GM18867 (cell line): ENCODE data around the gene PCGF5.
"Not testable (repeated sequence)": the region's sequence is repeated elsewhere in the genome, so short reads cannot be mapped to it uniquely, and the experiment has no call there.

ENCODE experiments used
- ATAC-seq: cut with Tn5 transposase; IDR thresholded peaks from one replicate; pipeline ENCODE4 v1.9.1; 2021; ENCODE audit warnings: mild to moderate bottlenecking, moderate library complexity; ENCODE audit not compliant: unreplicated experiment

PCGF5 gene

DNA sequence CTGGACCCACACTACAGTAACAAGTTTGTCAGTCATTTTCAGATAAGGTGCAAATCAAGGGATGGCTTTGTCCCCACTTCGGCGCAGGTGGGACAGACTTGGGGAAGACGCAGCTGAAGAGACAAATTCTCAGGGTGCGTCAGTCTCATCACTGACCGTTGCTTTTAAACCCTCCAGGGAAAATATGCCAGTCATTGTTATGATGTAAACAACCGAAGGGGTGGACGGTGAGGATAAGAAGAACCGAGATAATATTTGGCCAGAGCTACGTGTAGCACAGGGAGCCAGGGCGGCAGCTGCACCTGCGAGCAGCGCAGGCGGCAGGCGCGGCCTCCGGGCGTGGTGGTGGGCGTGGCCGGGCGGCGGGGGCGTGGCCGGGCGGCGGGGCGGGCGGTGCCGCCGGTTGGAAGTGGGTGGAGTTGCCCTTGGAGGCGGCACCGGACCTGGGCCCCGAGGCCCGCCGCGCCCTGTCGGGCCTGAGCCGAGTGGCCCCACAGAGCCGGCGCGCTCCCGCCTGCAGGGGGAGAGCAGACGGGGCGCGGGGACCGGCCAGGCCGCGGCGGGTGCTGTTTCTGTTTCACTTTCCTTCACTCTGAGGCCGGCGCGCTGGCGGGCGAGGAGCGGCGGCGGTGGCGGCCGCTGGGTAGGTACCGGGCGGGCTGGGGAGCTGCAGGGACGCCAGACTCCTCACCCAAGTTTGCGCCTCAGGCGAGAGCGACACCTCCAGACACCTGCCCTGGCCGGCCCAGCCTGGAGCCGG lies at the start of gene PCGF5:
Gene PCGF5, plus strand, starts transcription at position 470 of the 760 bp plus-strand sequence. CDS start 2,209 bp downstream, outside the sequence.
- peak; percentile 97 for ATAC-seq

DNA sequence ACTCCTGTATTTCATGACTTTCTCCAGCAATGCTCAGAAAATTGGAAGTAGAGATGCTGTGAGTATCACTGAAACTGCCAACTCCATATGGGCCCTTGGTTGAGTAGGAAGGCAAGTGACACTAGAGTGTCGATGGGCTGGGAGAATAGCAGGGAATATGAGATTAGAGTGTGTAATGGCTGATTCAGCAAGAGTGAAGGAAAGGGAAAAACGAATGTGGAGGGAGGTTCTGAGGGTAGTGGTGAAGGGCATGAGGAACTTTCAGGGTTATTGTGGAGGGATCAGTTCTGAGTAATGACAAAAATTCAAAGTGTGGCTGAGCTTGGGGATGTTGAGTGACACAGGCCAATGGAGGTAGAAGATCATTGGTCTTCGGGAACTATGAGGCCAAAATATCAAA lies 49.0 kb upstream of the PCGF5 start:
- ATAC-seq: no peak

DNA sequence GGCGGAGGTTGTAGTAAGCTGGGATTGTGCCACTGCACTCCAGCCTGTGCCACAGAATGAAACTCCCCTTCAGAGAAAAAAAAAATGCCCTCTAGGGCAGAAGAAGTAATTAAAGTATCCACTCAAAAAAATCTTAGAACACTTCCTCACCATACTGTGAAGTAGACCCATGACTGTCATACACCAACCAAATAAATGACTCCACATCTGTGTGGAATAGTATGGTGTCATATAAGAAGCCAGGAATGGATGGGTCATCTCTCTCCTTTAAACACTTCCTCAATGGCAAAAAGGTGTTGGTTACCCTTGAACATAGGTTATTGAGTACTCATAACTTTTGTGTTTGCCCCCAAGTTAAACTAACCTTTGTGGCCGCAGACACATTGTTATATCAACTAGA lies 48.1 kb upstream of the PCGF5 start:
- ATAC-seq: no peak

DNA sequence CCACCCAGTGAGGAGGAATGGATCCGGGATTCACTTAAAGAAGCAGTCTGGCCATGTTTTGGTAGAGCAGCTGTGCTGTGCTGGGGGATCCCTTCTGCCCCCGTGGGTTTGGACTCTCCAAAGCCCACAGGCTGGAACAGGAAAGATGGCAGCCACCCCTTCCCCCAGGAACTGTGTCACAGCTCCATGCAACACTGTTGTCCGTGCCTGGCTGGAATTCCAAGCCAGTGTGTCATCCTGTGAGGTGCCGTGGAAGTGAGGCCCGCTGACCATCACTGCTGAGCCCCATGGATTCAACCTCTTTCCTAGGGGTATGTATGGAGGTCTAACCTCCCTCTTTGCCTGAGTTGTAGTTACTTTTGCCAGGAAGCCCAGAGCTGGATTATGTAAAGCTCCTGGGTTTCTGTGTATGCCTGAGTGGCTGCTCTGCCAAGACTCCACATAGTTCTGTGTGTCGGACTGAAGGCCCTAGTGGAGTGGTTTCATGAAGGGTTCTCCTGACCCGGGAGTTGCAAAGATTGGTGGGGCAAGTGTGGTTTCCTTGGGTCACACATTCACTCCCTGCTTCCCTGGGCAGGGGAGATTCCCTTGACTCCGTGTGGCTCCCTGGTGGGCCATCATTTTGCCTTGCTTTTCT lies 35.1 kb upstream of the PCGF5 start:
- ATAC-seq: no peak

DNA sequence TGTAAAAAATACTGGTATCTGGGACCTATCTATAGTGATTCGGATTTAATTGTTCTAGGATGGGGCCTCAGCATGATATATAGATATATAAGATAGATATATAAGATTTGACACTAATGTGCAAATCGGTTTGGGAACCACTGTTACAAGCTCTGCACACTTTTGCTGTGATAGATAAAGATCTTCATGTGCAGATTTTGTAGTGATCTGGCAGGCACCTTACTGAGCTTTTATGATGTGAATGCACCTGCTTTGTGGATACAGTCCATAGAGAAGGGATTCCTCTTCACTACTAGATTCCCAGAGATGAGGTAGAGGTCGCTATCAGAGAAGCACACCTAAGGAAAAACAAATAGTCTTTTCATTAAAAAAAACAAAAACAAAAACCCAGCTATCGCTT lies 33.3 kb upstream of the PCGF5 start:
- no peak for ATAC-seq

DNA sequence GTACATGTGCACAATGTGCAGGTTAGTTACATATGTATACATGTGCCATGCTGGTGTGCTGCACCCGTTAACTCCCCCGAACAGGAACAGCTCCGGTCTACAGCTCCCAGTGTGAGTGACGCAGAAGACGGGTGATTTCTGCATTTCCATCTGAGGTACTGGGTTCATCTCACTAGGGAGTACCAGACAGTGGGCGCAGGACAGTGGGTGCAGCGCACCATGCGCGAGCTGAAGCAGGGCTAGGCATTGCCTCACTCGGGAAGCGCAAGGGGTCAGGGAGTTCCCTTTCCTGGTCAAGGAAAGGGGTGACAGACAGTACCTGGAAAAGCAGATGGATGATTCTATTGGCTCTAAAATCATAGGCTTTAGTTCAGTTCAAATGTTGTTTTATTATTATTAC lies 32.5 kb upstream of the PCGF5 start:
- ATAC-seq: not testable (repeated sequence)

DNA sequence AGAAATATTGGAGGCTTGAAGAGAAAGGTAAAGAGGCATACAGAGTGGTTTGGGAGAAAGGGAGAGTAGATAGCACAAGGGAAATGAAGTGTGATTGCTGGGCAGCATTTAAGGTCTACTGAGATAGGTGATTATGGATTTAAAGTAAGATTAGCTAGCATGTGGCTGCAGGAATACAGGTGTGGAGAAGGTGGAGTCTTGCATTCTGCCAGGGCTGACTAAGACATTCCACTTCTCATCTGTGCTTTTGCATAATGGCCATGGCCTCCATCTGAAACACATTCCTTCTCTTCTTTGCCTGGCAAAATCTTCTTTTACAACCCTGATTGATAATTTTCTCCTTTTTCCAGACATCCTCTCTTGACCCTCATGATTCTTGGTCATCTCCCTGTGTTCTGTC lies 31.6 kb upstream of the PCGF5 start:
- ATAC-seq: no peak

DNA sequence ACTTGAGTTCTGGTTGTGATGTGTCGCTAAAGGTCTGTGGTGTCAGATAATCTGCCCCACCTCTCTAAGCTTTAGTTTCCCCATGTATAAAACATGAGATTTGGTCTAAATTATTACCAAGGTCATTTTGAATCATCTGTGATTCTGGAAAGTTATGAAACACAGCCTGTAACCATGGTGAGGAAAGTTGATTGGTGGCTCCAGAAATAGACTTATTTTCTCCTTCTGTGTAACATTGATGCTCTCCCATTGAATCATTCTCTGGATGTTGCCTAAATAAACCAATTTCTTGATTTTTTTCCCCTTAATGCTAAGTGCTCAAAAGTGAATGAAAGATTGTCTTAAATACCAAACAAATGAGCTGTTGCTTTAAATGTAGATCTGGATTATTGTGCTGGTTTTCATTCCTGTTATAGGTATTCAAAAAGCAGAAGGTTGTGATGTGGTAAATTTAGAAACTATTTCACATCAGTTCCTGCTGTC lies 30.0 kb upstream of the PCGF5 start:
- no peak for ATAC-seq

DNA sequence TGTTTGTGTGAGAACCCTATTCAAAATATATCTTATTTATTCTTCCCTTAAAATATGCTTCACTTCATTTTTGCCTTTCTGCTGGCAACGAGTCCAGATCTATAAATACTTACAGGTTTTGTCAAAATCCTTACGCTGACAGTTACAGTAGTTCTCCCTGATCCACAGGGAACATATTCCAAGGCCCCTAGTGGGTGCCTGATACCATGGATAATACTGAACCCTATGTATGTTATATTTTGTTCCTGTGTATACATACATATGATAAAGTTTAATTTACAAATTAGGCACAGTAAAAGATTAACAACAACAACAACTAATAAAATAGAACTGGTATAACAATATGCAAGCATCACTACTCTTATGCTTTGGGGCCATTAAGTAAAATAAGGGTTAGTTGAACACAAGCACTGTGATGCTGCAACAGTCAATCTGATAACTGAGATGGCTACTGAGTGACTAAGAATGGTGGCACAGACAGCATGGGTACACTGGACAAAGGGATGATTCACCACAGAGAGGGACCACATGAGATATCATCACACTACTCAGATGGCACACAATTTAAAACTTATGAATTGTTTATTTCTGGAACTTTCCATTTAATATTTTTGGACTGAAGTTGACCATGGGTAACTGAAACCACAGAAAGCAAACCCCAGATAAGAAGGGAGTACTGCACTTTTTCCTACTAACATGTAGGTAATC lies 29.4 kb upstream of the PCGF5 start:
- peak; percentile 74 for ATAC-seq

DNA sequence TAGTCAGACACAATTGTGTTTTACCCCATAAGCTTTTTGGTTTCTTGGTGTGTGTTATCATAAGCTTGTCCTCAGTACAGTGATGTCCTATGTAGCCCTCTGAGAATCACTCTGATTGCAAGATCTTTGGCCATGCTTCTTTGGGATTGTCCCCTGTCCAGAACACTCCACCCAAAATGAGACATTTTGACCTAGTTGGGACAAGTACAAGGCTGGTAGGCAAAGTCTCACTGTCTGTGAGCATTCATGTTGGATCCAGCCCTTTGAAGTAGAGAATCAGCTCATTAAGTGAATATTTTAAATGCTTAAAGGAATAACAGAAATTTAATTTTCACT lies 28.9 kb upstream of the PCGF5 start:
- ATAC-seq: no peak

DNA sequence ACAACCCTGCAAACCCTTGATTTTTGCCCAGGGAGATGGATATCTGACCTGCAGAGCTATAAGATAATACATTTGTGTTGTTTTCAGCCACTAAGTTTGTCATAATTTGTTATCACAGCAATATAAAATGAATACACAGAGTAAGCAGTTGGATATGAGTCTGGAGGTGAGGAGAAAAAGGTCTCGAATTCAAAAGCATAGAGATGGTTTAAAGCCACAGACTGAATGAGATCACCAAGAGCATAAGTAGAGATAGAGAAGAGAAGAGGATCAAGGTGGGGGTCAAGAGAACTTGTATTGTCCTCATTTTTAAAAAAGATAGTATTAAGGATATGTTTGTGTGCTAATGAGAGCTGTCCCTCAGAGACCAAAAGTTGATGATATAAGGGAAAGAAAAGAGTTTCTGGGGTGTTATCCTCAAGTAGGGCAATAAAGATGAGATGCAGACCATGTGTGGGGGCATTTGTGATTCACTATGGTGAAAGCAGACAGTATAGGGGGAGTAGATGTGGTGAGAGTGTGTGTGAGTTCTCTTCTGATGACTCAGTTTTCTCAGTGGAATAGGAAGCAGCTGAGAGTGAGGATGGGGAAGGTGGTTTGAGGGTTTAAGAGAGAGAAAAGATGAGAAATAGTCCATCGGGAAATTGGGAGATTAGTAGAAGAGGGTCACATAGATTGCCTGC lies 25.8 kb upstream of the PCGF5 start:
- ATAC-seq: no peak

DNA sequence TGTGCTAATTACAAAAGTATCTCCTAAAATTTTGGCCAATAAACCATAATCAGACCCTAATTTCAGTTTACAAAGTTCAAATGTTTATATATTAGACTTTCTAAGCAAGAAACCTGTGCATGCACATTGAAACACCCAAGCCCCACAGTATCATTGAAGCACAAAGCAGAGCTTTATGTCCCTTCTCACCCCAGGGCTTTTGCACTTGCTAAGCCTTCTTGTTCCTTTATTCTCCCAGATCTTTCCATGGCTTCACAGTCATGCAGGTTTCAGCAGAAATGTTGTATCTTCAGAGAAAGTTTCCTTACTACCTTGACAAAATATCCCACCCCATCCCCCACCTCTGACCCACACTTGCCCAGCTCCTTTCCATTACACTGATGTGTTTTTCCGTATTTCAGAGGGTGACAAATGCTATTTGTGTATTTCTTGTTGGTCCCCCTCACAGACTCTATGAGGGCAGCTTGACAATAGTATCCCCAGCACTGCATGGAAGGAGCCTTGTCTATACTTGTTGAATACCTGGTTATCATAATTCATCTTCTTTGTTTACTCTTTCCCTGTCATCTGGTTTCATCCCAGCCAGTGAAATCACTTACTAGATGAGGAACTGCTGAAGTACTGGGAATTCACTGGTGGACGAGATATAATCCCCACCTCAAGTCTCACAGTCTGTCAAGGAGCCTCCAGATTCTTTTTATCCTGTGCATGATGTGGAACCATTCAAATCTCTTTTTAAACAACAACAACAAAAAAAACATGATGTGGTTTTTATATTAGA lies 24.0 kb upstream of the PCGF5 start:
- ATAC-seq: no peak

DNA sequence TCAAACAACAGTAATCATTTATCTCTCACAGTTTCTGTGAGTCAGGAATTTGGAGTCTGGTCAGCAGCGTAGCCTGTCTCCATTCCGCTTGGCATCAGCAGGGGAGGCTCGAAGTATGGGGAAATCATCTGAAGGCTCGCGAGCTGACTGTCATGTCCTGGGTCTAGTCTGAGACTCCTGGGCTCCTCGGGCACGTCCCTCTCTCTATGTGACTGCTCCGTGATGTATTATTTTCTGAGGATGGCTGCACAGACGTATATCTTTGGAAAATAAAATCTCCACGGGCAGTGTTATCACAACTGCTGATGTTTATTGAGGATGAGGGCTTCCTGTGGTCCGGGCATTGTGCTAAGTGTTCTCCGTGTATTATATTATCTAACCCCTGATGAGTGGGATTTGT lies 23.3 kb upstream of the PCGF5 start:
- ATAC-seq: no peak

DNA sequence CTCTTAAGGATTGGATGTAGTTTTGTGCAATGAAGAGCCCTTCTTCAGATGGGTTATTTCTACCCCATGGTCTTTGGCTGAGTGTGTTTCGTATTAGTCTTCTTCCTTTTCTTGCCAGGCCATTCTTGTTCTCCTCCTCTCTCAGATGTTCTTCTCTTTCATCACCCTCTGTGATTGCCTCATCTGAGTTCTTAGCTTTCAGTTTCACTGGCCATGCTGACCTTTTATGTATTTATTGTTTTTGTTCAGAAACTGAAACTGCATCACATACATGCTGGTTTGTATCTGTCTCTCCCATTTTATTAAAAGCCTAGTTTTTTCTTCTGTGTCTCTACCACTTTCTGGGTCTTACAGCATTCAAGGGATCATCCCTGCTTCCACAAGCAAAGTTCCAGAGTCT lies 21.7 kb upstream of the PCGF5 start:
- peak; percentile 91 for ATAC-seq

DNA sequence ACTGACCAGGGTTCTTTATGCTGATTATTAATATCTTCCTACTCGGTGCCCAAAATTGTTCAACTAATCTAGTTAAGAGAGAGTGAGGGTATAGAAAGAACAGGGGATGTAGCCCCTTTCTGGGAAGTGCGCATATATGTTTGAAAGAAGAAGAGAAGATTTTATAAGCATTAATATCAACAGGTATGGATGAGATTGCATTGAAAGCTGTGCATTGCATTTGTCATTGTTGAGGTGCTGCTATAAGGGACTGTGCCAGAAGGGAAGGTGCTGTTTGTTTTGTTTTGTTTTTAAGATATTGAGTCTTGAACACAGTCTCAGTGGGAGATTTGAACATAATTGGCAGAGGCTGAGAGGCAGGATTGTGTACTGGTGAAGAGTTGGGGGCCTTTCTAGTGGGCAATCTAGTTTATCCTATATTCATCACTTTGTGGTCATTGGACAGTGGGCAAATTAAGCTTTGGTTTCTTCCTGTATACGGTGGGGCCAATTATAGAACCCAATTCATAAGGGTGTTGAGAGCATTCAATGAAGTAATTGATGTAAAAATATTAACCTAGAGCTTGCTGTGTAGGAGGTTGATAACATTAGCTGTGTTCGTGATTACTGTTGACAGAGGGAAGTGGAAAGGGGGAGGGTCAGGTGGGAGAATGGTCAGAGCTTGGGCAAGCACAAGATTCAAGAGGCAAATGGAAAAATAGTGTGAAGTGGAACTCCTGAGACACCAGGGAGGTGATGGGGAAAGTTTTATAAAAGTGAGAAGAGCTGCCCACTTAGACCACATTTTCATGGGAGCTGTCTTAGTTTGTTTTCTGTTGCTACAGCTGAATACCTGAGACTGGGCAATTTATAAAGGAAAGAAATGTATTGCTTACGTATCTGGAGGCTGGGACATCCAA lies 19.9 kb upstream of the PCGF5 start:
- no peak for ATAC-seq

DNA sequence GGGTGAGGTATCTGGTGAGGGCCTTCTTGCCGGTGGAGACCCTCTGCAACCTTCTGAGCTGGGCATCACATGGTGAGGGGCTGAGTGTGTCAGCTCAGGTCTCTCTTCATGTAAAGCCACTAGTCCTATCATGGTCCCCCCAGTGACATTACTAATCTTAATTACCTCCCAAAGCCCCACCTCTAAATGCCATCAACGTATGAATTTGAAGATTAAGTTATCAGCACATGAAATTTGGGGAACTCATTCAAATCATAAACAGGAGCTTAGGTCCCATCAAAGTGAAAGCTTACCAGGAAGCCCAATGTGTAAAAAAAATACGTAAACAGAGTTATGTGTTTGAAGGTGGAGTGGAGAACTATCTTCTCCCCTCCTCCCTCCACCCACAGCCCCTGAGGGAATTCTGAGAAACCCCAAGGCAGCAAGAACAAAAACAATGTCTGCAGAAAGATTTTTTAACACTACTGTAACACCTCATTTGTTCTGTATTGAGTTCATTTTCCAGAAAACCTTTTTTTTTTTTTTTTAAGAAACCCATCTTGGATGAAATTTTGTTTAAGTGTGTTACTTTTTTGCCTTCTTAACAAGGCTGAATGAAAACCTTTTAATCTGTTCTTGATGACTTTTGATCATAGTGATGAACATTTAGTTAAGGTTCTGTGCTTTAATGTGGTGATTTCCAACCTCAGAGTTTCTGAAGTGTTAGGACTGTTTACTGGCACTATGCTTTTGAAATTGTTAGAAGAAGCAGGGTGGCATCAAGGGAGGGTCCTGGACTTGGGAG lies 19.1 kb upstream of the PCGF5 start:
- peak; percentile 36 for ATAC-seq

DNA sequence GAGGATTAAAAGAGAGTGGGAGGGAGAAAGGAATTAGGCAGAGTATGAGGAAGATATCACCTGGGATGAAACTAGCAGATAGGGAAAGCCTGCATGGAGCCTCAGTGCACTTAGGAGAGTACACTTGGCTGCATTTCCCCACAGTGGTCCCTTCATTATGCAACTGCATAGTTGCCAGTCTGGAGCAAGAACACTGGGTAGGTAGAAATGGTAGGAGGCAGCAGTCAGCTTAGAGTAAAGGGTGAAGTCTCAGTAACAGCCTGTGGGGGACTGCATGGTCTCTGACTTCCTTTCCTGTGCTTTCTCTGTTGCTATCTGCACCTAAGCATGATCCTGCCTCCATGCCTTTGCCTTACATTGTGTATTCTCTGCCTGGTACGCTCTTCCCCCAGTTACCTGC lies 14.0 kb upstream of the PCGF5 start:
- ATAC-seq: peak; percentile 32

DNA sequence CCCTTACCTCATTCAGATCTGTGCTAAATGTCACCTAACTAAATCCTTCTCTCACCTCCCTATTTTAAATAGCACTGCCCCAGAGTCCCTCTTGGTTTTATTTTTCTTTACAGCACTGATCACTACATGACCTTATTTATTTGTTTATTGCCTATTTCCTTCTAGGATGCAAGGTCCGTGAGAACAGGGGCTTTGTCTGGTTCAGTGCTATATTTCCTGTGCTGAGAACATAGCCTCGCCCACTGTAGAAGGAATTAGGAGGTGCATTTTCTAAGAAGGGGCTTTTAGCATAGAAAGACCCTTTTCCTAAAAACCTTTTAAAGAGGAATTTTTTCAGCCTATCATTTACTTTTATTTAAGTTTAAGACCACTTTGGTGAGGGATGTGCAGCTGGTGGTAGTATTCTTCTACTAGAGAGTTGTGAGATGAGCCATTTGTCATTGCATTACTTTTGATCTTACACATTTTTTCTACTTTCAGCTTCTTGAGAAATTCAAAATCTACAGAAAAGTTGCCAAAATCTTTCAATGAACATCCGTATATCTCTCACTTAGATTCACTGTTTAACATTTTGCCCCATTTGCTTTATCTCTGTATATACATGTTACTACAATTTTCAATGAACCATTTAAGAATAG lies 13.5 kb upstream of the PCGF5 start:
- no peak for ATAC-seq
